GM21619 (cell line): Measurements from ENCODE around the gene WDR76.
"Not testable (repeated sequence)": the region's sequence is repeated elsewhere in the genome, so short reads cannot be mapped to it uniquely, and the experiment has no call there.

Experiments used
- ATAC-seq: cut with Tn5 transposase; IDR thresholded peaks from one replicate; pipeline ENCODE4 v1.9.1; 2021; ENCODE audit not compliant: unreplicated experiment

WDR76 gene

GRCh38 chr15:43826508-43827341, at the start of gene WDR76:
Gene WDR76 (plus strand): TSS chr15:43827002. CDS start chr15:43827033, 31 bp downstream.
- peak; percentile 51 for ATAC-seq

GRCh38 chr15:43777267-43777914, 49.4 kb upstream of the WDR76 start:
- ATAC-seq, result peak; percentile 42

- no peak for ATAC-seq
Measured at GRCh38 chr15:43779016-43779415, 47.8 kb upstream of the WDR76 start.

GRCh38 chr15:43789409-43789808, 37.4 kb upstream of the WDR76 start:
- ATAC-seq, result no peak

- ATAC-seq, result peak; percentile 81
Measured at GRCh38 chr15:43791993-43792760, 34.6 kb upstream of the WDR76 start, which contains the start of gene SERF2. Gene SERF2 (plus strand): TSS chr15:43792320. CDS start chr15:43792377, 57 bp downstream.

- peak; percentile 0 for ATAC-seq
Measured at GRCh38 chr15:43792761-43793476, 33.9 kb upstream of the WDR76 start.

- ATAC-seq, result no peak
Measured at GRCh38 chr15:43793647-43794046, 33.2 kb upstream of the WDR76 start.

- no peak for ATAC-seq
Measured at GRCh38 chr15:43794269-43795037, 32.3 kb upstream of the WDR76 start.

- no peak for ATAC-seq
Measured at GRCh38 chr15:43795197-43795596, 31.6 kb upstream of the WDR76 start.

- no peak for ATAC-seq
Measured at GRCh38 chr15:43795997-43796396, 30.8 kb upstream of the WDR76 start.

- ATAC-seq, result no peak
Measured at GRCh38 chr15:43796566-43796965, 30.2 kb upstream of the WDR76 start.

GRCh38 chr15:43799209-43799944, 27.4 kb upstream of the WDR76 start:
- no peak for ATAC-seq

- ATAC-seq, result no peak
Measured at GRCh38 chr15:43799945-43800285, 26.9 kb upstream of the WDR76 start, which contains the start of gene SERINC4. Gene SERINC4 (minus strand): TSS chr15:43800220. CDS start chr15:43799986, 234 bp downstream.

GRCh38 chr15:43800286-43801141, 26.3 kb upstream of the WDR76 start, which contains the start of gene HYPK:
Gene HYPK (plus strand): TSS chr15:43800599. CDS start chr15:43800623, 24 bp downstream.
- ATAC-seq, result peak; percentile 89

- ATAC-seq, result not testable (repeated sequence)
Measured at GRCh38 chr15:43802676-43803075, 24.1 kb upstream of the WDR76 start.

GRCh38 chr15:43808435-43808950, 18.3 kb upstream of the WDR76 start:
- no peak for ATAC-seq

- ATAC-seq, result peak; percentile 61
Measured at GRCh38 chr15:43808960-43809678, 17.7 kb upstream of the WDR76 start.
